ENCODE results near the gene CERK.

GRCh38 chr22:46652847-46653331, 85.2 kb downstream of the CERK start:
- TF ChIP-seq CTCF (IDR thresholded peaks at IDR 0.05): no peak
- TF ChIP-seq NFIC (IDR thresholded peaks at IDR 0.05; ENCODE audit: borderline replicate concordance): no peak
- TF ChIP-seq GABPA (IDR thresholded peaks at IDR 0.05; ENCODE audit: low read depth): no peak
- no peak for TF ChIP-seq RAD21 (IDR thresholded peaks at IDR 0.05; ENCODE audit: low read length)
- no peak for TF ChIP-seq EZH2phosphoT487 (IDR thresholded peaks at IDR 0.05; ENCODE audit: borderline replicate concordance, low read depth)
- no peak for TF ChIP-seq MAX (IDR thresholded peaks at IDR 0.05; ENCODE audit: low read depth)
- no peak for TF ChIP-seq YY1 (IDR thresholded peaks at IDR 0.05; ENCODE audit: low read depth)
- no peak for TF ChIP-seq ZBTB33 (IDR thresholded peaks at IDR 0.05; ENCODE audit: borderline replicate concordance, low read depth)
- TF ChIP-seq POLR2AphosphoS5 (IDR thresholded peaks at IDR 0.05; ENCODE audit: low read depth, low read length): no peak
